Measurements from ENCODE around the gene SLC9C1. TPM values are rescaled to one million over a fixed set of nuclear protein-coding genes. Genes with fewer than 3 reads are reported as not detected.

The SLC9C1 gene
- total and polyA plus RNA-seq, 2 of the 4 experiments (the other 2 are of a cell fraction), result not detected

DNA sequence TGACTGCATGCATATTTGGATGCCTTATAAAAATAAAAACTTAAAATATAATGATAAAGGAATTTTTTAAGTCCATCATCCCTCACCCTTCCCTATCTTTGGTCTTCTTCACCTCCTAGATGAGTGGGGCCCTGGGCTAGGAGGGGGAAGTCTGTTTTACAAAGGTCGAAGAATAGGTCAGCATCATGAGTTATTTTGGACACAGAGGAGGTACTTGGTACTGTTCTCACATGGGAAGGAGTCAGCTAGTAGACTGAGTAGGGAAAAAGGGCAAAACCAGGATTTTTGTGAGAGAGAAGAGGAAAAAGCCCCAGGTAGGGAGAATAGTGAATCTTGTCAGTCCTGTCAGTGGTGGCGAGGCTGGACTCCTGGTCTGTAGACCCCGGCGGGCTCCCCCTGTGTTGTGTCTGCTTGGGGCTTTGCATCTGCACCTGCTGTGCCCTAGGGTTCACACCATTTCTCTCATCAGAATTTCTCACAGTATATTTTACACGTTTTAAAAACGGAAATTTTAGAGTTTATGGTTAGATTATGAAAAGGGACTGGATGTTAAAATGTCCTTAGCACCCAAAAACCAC lies 178.1 kb downstream of the SLC9C1 start:
- POLR2A ChIA-PET (ENCODE audit: unreplicated experiment), result no interaction called here
- no peak overlapping the region for H3K27ac ChIP-seq (ENCODE audit: insufficient read depth, low read length)
- no TSS peak for BruUV-seq (replicated peaks)

More for the DNA sequence above, 178.1 kb downstream of the SLC9C1 start:
- dilution Hi-C loops (cut with HindIII; ENCODE audit: low sequenced_read_pairs, unreplicated experiment) (no loop called here), intact Hi-C loops (cut with micrococcal nuclease) (no loop called here), in situ Hi-C loops (cut with MboI; ENCODE audit: low sequenced_read_pairs) (no loop called here)
- TF ChIP-seq POLR2A (IDR thresholded peaks at IDR 0.05; ENCODE audit: low read depth, low read length) (no peak), MAZ (IDR thresholded peaks at IDR 0.05; ENCODE audit: borderline replicate concordance, low read depth, low read length) (no peak), MXI1 (IDR thresholded peaks at IDR 0.05; ENCODE audit: borderline replicate concordance, low read depth, low read length) (no peak), USF2 (IDR thresholded peaks at IDR 0.05; ENCODE audit: low read depth, low read length) (no peak), RFX5 (IDR thresholded peaks at IDR 0.05; ENCODE audit: low read depth, low read length) (no peak), BHLHE40 (IDR thresholded peaks at IDR 0.05; ENCODE audit: low read depth, low read length) (no peak), MAFK (IDR thresholded peaks at IDR 0.05; ENCODE audit: low read depth, low read length) (no peak), CHD1 (IDR thresholded peaks at IDR 0.05; ENCODE audit: low read depth, low read length) (no peak), CEBPB (IDR thresholded peaks at IDR 0.05; ENCODE audit: low read depth, low read length) (no peak), RCOR1 (IDR thresholded peaks at IDR 0.05; ENCODE audit: insufficient replicate concordance, low read length) (no peak)
- CTCF ChIA-PET, result no interaction called here
- no peak overlapping the region for H2AK5ac ChIP-seq (ENCODE audit: low read depth, low read length)
- no peak overlapping the region for H2BK5ac ChIP-seq (ENCODE audit: low read depth, low read length, poor library complexity, severe bottlenecking)
- H4K20me1 ChIP-seq (ENCODE audit: insufficient read depth, low read length), result no peaks in the 10 kb centered on the region
- H2BK120ac ChIP-seq (ENCODE audit: low read depth, low read length), result no peak overlapping the region
- no peak for DNase-seq
- H3K4me2 ChIP-seq (ENCODE audit: low read depth, low read length), result no peak overlapping the region
- H2BK20ac ChIP-seq (ENCODE audit: low read depth, low read length), result no peak overlapping the region
- H4K5ac ChIP-seq (ENCODE audit: low read depth, low read length), result no peak overlapping the region
- no peak overlapping the region for H2AFZ ChIP-seq (replicated peaks; ENCODE audit: low read length, poor library complexity)
- no peak overlapping the region for H2AK9ac ChIP-seq (replicated peaks; ENCODE audit: low read depth, low read length, poor library complexity)
- no peak overlapping the region for H4K8ac ChIP-seq (ENCODE audit: low read depth in 2 of 2, low read length in 2 of 2)
- no peak overlapping the region for H4K91ac ChIP-seq (ENCODE audit: insufficient read depth, low read depth, low read length)
- H3K23ac ChIP-seq (ENCODE audit: low read depth, low read length), result no peak overlapping the region
- no peaks in the 10 kb centered on the region for H3K9me3 ChIP-seq (ENCODE audit: control insufficient read depth, insufficient read depth, low read length)
- H3K27me3 ChIP-seq (ENCODE audit: control insufficient read depth, insufficient read depth, low read length), result no peaks in the 10 kb centered on the region
- peaks cover 0 to 5% of the 10 kb centered on the region in 2 experiments; a peak in 1 of 4 replicates for H3K79me1 ChIP-seq (ENCODE audit: low read depth in 1 of 2, low read length in 2 of 2)
- no peaks in the 10 kb centered on the region for H3K4me1 ChIP-seq (ENCODE audit: control insufficient read depth, insufficient read depth, low read length)
- no peak for ATAC-seq (ENCODE audit: low read depth)
- WGBS, 2 experiments (ENCODE audit: extremely low coverage in 2 of 2, insufficient read length in 1 of 2), result 100% methylated on average over 1 of the region's 6 CpGs; no CpG with 5 or more reads in 1 of the 2 experiments
- H3K9ac ChIP-seq (ENCODE audit: low read depth, low read length), result no peak overlapping the region
- H3K14ac ChIP-seq (replicated peaks; ENCODE audit: low read depth, low read length), result no peak overlapping the region
- H3K56ac ChIP-seq (ENCODE audit: extremely low read depth, insufficient read depth, low read length), result no peak overlapping the region
- peaks cover 6% of the 10 kb centered on the region for H3K36me3 ChIP-seq (ENCODE audit: control insufficient read depth, insufficient read depth, low read length)
- no peak overlapping the region for H3K4me3 ChIP-seq (ENCODE audit: insufficient read depth, low read depth, low read length)
- H3K4ac ChIP-seq (ENCODE audit: low read depth, low read length), result no peak overlapping the region
- no peaks in the 10 kb centered on the region for H3K9me1 ChIP-seq (ENCODE audit: insufficient read depth, low read length)
- no peak overlapping the region for H3K18ac ChIP-seq (ENCODE audit: low read depth, low read length)
- no peak overlapping the region for H2BK15ac ChIP-seq (ENCODE audit: low read depth, low read length)

All from IMR-90 (cell line).